NCI-H748 (cell line): Measurements from ENCODE around the gene FMNL2.
"Not testable (repeated sequence)": the region's sequence is repeated elsewhere in the genome, so short reads cannot be mapped to it uniquely, and the experiment has no call there.

Source experiments
- DNase-seq: peaks from one replicate; lab custom pipeline; 2025; ENCODE audit not compliant: unreplicated experiment; lab: John Stamatoyannopoulos, UW

Gene FMNL2

GRCh38 chr2:152513681-152514080 lies 178.7 kb downstream of the FMNL2 start:
- no peak for DNase-seq

- DNase-seq: no peak
These were observed 183.1 kb downstream of the FMNL2 start for GRCh38 chr2:152518034-152518433.

- peak; percentile 45 for DNase-seq
These were observed 183.9 kb downstream of the FMNL2 start for GRCh38 chr2:152518641-152519580.

GRCh38 chr2:152519581-152519952 lies 184.6 kb downstream of the FMNL2 start:
- no peak for DNase-seq

GRCh38 chr2:152520759-152521158 lies 185.8 kb downstream of the FMNL2 start:
- no peak for DNase-seq

GRCh38 chr2:152522446-152522845 lies 187.5 kb downstream of the FMNL2 start:
- not testable (repeated sequence) for DNase-seq

GRCh38 chr2:152523091-152523490 lies 188.1 kb downstream of the FMNL2 start:
- no peak for DNase-seq

- peak; percentile 13 for DNase-seq
These were observed 190.4 kb downstream of the FMNL2 start for GRCh38 chr2:152525277-152525838.

- DNase-seq: no peak
These were observed 194.6 kb downstream of the FMNL2 start for GRCh38 chr2:152529420-152530115.

- no peak for DNase-seq
These were observed 197.3 kb downstream of the FMNL2 start for GRCh38 chr2:152532241-152532640.

GRCh38 chr2:152534460-152535135 lies 199.6 kb downstream of the FMNL2 start:
- DNase-seq: no peak

GRCh38 chr2:152537081-152537651 lies 202.2 kb downstream of the FMNL2 start:
- DNase-seq: no peak

- no peak for DNase-seq
These were observed 204.4 kb downstream of the FMNL2 start for GRCh38 chr2:152539424-152539823.

GRCh38 chr2:152541712-152542111 lies 206.7 kb downstream of the FMNL2 start:
- DNase-seq: no peak

- no peak for DNase-seq
These were observed 207.5 kb downstream of the FMNL2 start for GRCh38 chr2:152542337-152542994.

- DNase-seq: peak; percentile 52
These were observed 208.1 kb downstream of the FMNL2 start for GRCh38 chr2:152542995-152543481.

GRCh38 chr2:152543717-152544116 lies 208.7 kb downstream of the FMNL2 start:
- no peak for DNase-seq

GRCh38 chr2:152544638-152545037 lies 209.7 kb downstream of the FMNL2 start:
- DNase-seq: no peak

- DNase-seq: no peak
These were observed 211.4 kb downstream of the FMNL2 start for GRCh38 chr2:152546230-152546837.
